ENCODE data around the gene SNX12.

DNA sequence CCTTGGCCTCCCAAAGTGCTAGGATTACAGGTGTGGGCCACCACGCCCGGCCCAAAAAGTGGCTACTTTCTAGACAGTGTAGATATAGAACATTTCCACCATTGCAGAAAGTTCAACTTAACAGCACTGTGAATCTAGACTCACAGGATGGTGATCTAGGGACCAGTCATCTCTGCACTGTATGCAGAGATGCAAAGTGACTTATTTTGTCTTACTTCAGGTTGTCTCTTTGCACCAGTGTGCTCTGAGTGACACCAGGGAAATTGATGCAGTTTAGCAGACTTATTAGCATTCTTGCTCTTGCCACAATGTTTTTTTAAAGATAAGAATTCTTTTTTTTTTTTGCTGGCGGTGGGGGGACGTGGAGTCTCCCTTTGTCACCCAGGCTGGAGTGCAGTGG lies 14.7 kb upstream of the SNX12 start:
- TF ChIP-seq EZH2 (IDR thresholded peaks at IDR 0.05) (no peak), POLR2A (IDR thresholded peaks at IDR 0.05; ENCODE audit: borderline replicate concordance, extremely low read depth, insufficient read depth, insufficient read length) (no peak), POLR2AphosphoS5 (IDR thresholded peaks at IDR 0.05; ENCODE audit: low read depth, low read length) (no peak), EZH2phosphoT487 (IDR thresholded peaks at IDR 0.05; ENCODE audit: borderline replicate concordance) (no peak), CEBPB (IDR thresholded peaks at IDR 0.05; ENCODE audit: low read depth) (no peak), YY1 (IDR thresholded peaks at IDR 0.05; ENCODE audit: extremely low read depth, insufficient replicate concordance, low read depth, low read length) (no peak), SP1 (IDR thresholded peaks at IDR 0.05; ENCODE audit: low read depth) (no peak), EGR1 (IDR thresholded peaks at IDR 0.05; ENCODE audit: low read depth) (no peak)
- TF ChIP-seq, protein P1, sequence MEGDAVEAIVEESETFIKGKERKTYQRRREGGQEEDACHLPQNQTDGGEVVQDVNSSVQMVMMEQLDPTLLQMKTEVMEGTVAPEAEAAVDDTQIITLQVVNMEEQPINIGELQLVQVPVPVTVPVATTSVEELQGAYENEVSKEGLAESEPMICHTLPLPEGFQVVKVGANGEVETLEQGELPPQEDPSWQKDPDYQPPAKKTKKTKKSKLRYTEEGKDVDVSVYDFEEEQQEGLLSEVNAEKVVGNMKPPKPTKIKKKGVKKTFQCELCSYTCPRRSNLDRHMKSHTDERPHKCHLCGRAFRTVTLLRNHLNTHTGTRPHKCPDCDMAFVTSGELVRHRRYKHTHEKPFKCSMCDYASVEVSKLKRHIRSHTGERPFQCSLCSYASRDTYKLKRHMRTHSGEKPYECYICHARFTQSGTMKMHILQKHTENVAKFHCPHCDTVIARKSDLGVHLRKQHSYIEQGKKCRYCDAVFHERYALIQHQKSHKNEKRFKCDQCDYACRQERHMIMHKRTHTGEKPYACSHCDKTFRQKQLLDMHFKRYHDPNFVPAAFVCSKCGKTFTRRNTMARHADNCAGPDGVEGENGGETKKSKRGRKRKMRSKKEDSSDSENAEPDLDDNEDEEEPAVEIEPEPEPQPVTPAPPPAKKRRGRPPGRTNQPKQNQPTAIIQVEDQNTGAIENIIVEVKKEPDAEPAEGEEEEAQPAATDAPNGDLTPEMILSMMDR (IDR thresholded peaks at IDR 0.05 in 2 of 3, conservative IDR thresholded peaks at IDR 0.05 in 1 of 3; ENCODE audit: borderline replicate concordance in 1 of 3, insufficient read depth in 1 of 3, low read depth in 2 of 3, low read length in 2 of 3), result no peak
- TF ChIP-seq, protein P2, sequence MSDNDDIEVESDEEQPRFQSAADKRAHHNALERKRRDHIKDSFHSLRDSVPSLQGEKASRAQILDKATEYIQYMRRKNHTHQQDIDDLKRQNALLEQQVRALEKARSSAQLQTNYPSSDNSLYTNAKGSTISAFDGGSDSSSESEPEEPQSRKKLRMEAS (IDR thresholded peaks at IDR 0.05), result no peak
- TF ChIP-seq, protein P3, sequence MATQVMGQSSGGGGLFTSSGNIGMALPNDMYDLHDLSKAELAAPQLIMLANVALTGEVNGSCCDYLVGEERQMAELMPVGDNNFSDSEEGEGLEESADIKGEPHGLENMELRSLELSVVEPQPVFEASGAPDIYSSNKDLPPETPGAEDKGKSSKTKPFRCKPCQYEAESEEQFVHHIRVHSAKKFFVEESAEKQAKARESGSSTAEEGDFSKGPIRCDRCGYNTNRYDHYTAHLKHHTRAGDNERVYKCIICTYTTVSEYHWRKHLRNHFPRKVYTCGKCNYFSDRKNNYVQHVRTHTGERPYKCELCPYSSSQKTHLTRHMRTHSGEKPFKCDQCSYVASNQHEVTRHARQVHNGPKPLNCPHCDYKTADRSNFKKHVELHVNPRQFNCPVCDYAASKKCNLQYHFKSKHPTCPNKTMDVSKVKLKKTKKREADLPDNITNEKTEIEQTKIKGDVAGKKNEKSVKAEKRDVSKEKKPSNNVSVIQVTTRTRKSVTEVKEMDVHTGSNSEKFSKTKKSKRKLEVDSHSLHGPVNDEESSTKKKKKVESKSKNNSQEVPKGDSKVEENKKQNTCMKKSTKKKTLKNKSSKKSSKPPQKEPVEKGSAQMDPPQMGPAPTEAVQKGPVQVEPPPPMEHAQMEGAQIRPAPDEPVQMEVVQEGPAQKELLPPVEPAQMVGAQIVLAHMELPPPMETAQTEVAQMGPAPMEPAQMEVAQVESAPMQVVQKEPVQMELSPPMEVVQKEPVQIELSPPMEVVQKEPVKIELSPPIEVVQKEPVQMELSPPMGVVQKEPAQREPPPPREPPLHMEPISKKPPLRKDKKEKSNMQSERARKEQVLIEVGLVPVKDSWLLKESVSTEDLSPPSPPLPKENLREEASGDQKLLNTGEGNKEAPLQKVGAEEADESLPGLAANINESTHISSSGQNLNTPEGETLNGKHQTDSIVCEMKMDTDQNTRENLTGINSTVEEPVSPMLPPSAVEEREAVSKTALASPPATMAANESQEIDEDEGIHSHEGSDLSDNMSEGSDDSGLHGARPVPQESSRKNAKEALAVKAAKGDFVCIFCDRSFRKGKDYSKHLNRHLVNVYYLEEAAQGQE (IDR thresholded peaks at IDR 0.05; ENCODE audit: low read depth), result no peak
- TF ChIP-seq, protein P4, sequence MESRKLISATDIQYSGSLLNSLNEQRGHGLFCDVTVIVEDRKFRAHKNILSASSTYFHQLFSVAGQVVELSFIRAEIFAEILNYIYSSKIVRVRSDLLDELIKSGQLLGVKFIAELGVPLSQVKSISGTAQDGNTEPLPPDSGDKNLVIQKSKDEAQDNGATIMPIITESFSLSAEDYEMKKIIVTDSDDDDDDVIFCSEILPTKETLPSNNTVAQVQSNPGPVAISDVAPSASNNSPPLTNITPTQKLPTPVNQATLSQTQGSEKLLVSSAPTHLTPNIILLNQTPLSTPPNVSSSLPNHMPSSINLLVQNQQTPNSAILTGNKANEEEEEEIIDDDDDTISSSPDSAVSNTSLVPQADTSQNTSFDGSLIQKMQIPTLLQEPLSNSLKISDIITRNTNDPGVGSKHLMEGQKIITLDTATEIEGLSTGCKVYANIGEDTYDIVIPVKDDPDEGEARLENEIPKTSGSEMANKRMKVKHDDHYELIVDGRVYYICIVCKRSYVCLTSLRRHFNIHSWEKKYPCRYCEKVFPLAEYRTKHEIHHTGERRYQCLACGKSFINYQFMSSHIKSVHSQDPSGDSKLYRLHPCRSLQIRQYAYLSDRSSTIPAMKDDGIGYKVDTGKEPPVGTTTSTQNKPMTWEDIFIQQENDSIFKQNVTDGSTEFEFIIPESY (IDR thresholded peaks at IDR 0.05; ENCODE audit: extremely low read depth, insufficient replicate concordance, low read length), result no peak

Data from HCT116 (cell line).